Measurements from ENCODE around the gene GALNS.

GALNS gene

DNA sequence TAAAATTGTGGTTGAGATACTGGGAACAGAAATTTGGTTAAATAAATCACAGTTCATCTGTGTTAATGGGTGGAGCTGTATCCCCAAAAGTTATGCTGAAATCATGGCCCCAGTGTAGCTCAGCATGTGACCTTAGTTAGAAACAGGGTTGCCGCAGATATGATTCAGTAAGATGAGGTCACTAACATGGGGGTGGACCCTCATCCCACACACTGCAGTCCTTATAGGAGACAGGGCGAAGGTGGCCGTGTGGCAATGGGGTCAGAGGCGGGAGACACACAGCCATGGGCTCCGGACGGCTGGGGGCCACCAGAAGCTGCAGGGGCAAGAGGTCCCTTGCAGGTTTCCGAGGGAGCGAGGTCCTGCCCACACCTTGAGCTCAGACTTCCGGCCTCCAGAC lies 10.7 kb downstream of the GALNS start:
- Histone ChIP-seq H3K14ac (ENCODE audit: low read length in 2 of 2) (no peak overlapping the region), H2BK5ac (ENCODE audit: low read depth, low read length, poor library complexity, severe bottlenecking) (no peak overlapping the region), H2AK5ac (ENCODE audit: low read length, severe bottlenecking) (no peak overlapping the region), H3K9me3 (ENCODE audit: control insufficient read depth, low read length) (no peaks in the 10 kb centered on the region), H3K18ac (ENCODE audit: low read depth in 1 of 2, low read length in 2 of 2) (no peak overlapping the region), H3K4ac (ENCODE audit: low read depth in 1 of 2, low read length in 2 of 2) (no peak overlapping the region), H2AFZ (ENCODE audit: low read depth, low read length) (no peak overlapping the region), H4K91ac (ENCODE audit: low read length) (no peak overlapping the region), H3K9ac (ENCODE audit: low read length) (peak overlapping the region; percentile 43), H4K8ac (ENCODE audit: low read length) (no peak overlapping the region), H3K4me2 (ENCODE audit: low read length, poor library complexity, severe bottlenecking) (no peak overlapping the region), H2BK15ac (ENCODE audit: low read depth, poor library complexity, severe bottlenecking) (no peak overlapping the region), H3K23ac (ENCODE audit: low read length in 2 of 2) (no peak overlapping the region), H2BK120ac (ENCODE audit: low read depth, low read length) (no peak overlapping the region), H3K36me3 (ENCODE audit: control insufficient read depth in 1 of 2, insufficient read depth in 2 of 2, low read depth in 1 of 2, low read length in 2 of 2) (peaks cover 23 to 62% of the 10 kb centered on the region in 2 experiments), H3K79me1 (replicated peaks; ENCODE audit: low read length, poor library complexity, severe bottlenecking) (peaks cover 34% of the 10 kb centered on the region), H3K4me3 (ENCODE audit: insufficient read depth in 1 of 2, low read depth in 1 of 2, low read length in 2 of 2) (no peak overlapping the region), H3K4me1 (ENCODE audit: control insufficient read depth, insufficient read depth, low read depth, low read length) (no peaks in the 10 kb centered on the region), H3K27ac (ENCODE audit: low read length, poor library complexity, severe bottlenecking) (no peak overlapping the region), H3K27me3 (ENCODE audit: control insufficient read depth in 1 of 2, insufficient read depth in 1 of 2, low read length in 2 of 2) (no peaks in the 10 kb centered on the region), H2BK12ac (ENCODE audit: low read length in 2 of 2) (no peak overlapping the region)
- WGBS, result 96% methylated on average over 9 of the region's 9 CpGs
- DNase-seq, result no peak

DNA sequence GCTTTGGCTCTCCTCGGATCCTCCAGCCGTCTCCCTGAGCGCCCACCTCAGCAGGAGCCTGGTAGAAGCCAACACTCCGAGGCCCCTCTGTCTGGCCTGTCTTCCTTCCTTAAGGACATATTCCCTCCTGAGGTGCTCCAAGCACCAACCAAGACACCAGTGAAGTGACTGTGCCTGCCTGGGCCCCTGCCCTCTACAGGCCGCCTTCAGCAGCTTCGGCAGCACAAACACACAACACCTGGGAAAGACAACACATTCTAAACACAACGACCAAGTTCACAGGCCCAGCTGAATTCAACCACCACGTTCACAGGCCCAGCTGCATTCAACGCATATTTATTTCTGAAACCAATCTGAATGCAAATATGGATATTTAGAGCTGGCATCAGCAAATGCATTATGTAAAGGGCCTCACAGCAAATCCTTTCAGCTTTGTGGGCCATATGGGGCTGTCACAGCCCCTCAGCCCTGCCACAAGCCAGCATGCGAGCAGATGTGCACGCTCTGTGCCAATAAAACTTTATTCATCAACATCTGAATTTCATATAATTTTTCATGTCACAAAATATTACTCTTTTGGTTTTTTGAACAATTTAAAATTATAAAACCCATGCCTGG lies 12.2 kb downstream of the GALNS start:
- Histone ChIP-seq H2BK12ac (ENCODE audit: low read length in 2 of 2) (no peak overlapping the region), H3K4me3 (ENCODE audit: insufficient read depth in 1 of 2, low read depth in 1 of 2, low read length in 2 of 2) (no peak overlapping the region), H4K8ac (ENCODE audit: low read length) (no peak overlapping the region), H2AK5ac (ENCODE audit: low read length, severe bottlenecking) (no peak overlapping the region), H2BK15ac (ENCODE audit: low read depth, poor library complexity, severe bottlenecking) (peak overlapping the region; percentile 26), H4K91ac (ENCODE audit: low read length) (no peak overlapping the region), H2BK120ac (ENCODE audit: low read depth, low read length) (no peak overlapping the region), H3K4me2 (ENCODE audit: low read length, poor library complexity, severe bottlenecking) (no peak overlapping the region), H3K4ac (ENCODE audit: low read depth in 1 of 2, low read length in 2 of 2) (no peak overlapping the region), H2BK5ac (ENCODE audit: low read depth, low read length, poor library complexity, severe bottlenecking) (no peak overlapping the region), H3K14ac (ENCODE audit: low read length in 2 of 2) (no peak overlapping the region), H3K18ac (ENCODE audit: low read depth in 1 of 2, low read length in 2 of 2) (no peak overlapping the region), H3K36me3 (ENCODE audit: control insufficient read depth in 1 of 2, insufficient read depth in 2 of 2, low read depth in 1 of 2, low read length in 2 of 2) (peaks cover 26 to 62% of the 10 kb centered on the region in 2 experiments), H3K9me3 (ENCODE audit: control insufficient read depth, low read length) (no peaks in the 10 kb centered on the region), H3K23ac (ENCODE audit: low read length in 2 of 2) (no peak overlapping the region), H3K9ac (ENCODE audit: low read length) (no peak overlapping the region), H3K4me1 (ENCODE audit: control insufficient read depth, insufficient read depth, low read depth, low read length) (no peaks in the 10 kb centered on the region), H2AFZ (ENCODE audit: low read depth, low read length) (no peak overlapping the region), H3K27ac (ENCODE audit: low read length, poor library complexity, severe bottlenecking) (no peak overlapping the region), H3K79me1 (replicated peaks; ENCODE audit: low read length, poor library complexity, severe bottlenecking) (peaks cover 24% of the 10 kb centered on the region), H3K27me3 (ENCODE audit: control insufficient read depth in 1 of 2, insufficient read depth in 1 of 2, low read length in 2 of 2) (no peaks in the 10 kb centered on the region)
- no peak for DNase-seq
- WGBS, result 87% methylated on average over 11 of the region's 11 CpGs

DNA sequence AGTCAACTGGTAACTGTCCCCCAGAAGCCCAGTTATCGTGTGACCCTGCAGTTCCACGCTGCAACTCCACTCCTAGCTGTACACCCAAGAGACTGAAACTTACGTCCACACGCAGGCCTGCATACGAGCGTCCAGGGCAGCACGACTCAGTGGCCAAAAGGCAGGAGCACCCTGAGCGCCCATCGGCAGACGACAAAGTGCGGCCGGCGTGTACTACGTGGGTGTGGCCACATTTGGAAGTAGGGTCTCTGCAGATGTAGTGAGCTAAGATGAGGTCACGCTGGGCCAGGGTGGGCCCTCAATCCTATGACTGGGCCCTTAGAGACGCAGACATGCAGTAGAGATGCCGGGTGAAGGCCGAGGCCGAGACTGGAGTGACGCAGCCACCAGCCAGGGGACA lies 13.5 kb downstream of the GALNS start:
- peaks cover 21% of the 10 kb centered on the region for H3K79me1 ChIP-seq (replicated peaks; ENCODE audit: low read length, poor library complexity, severe bottlenecking)
- no peak overlapping the region for H3K14ac ChIP-seq (ENCODE audit: low read length in 2 of 2)
- H3K27me3 ChIP-seq (ENCODE audit: control insufficient read depth in 1 of 2, insufficient read depth in 1 of 2, low read length in 2 of 2), result no peaks in the 10 kb centered on the region
- H2BK5ac ChIP-seq (ENCODE audit: low read depth, low read length, poor library complexity, severe bottlenecking), result no peak overlapping the region
- no peak for DNase-seq
- H4K8ac ChIP-seq (ENCODE audit: low read length), result no peak overlapping the region
- H3K36me3 ChIP-seq (ENCODE audit: control insufficient read depth in 1 of 2, insufficient read depth in 2 of 2, low read depth in 1 of 2, low read length in 2 of 2), result peaks cover 39 to 69% of the 10 kb centered on the region in 2 experiments
- 94% methylated on average over 20 of the region's 20 CpGs for WGBS
- H2BK120ac ChIP-seq (ENCODE audit: low read depth, low read length), result no peak overlapping the region
- H3K4ac ChIP-seq (ENCODE audit: low read depth in 1 of 2, low read length in 2 of 2), result no peak overlapping the region
- H3K4me2 ChIP-seq (ENCODE audit: low read length, poor library complexity, severe bottlenecking), result no peak overlapping the region
- H3K4me3 ChIP-seq (ENCODE audit: insufficient read depth in 1 of 2, low read depth in 1 of 2, low read length in 2 of 2), result no peak overlapping the region
- H3K18ac ChIP-seq (ENCODE audit: low read depth in 1 of 2, low read length in 2 of 2), result no peak overlapping the region
- no peaks in the 10 kb centered on the region for H3K4me1 ChIP-seq (ENCODE audit: control insufficient read depth, insufficient read depth, low read depth, low read length)
- H2AK5ac ChIP-seq (ENCODE audit: low read length, severe bottlenecking), result no peak overlapping the region
- no peak overlapping the region for H3K9ac ChIP-seq (ENCODE audit: low read length)
- no peak overlapping the region for H3K23ac ChIP-seq (ENCODE audit: low read length in 2 of 2)
- no peak overlapping the region for H2BK12ac ChIP-seq (ENCODE audit: low read length in 2 of 2)
- no peak overlapping the region for H2BK15ac ChIP-seq (ENCODE audit: low read depth, poor library complexity, severe bottlenecking)
- H3K9me3 ChIP-seq (ENCODE audit: control insufficient read depth, low read length), result no peaks in the 10 kb centered on the region
- H3K27ac ChIP-seq (ENCODE audit: low read length, poor library complexity, severe bottlenecking), result no peak overlapping the region
- no peak overlapping the region for H4K91ac ChIP-seq (ENCODE audit: low read length)
- no peak overlapping the region for H2AFZ ChIP-seq (ENCODE audit: low read depth, low read length)

DNA sequence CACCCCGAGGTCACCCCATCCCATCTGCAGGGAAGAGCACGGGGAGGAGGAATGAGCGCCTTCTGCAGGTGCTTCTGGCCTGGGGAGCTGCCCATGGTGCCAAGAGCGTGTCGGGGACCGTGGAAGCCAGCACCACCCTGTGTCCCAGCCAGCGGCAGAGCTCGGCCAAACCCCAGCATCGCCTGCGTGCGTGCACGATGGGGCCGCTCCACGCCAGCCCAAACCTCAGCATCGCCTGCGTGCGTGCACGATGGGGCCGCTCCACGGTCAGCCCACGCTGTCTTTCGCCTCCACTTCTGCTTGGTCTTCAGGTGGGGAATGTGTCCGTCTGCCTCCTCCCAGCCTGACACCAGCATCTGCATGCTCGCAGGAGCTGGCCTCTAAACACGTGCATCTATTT lies 13.9 kb downstream of the GALNS start:
- Histone ChIP-seq H2BK12ac (ENCODE audit: low read length in 2 of 2) (no peak overlapping the region), H4K8ac (ENCODE audit: low read length) (no peak overlapping the region), H3K23ac (ENCODE audit: low read length in 2 of 2) (no peak overlapping the region), H4K91ac (ENCODE audit: low read length) (no peak overlapping the region), H3K4me3 (ENCODE audit: insufficient read depth in 1 of 2, low read depth in 1 of 2, low read length in 2 of 2) (no peak overlapping the region), H2BK120ac (ENCODE audit: low read depth, low read length) (no peak overlapping the region), H3K14ac (ENCODE audit: low read length in 2 of 2) (no peak overlapping the region), H3K27ac (ENCODE audit: low read length, poor library complexity, severe bottlenecking) (no peak overlapping the region), H3K9me3 (ENCODE audit: control insufficient read depth, low read length) (no peaks in the 10 kb centered on the region), H2BK5ac (ENCODE audit: low read depth, low read length, poor library complexity, severe bottlenecking) (no peak overlapping the region), H3K36me3 (ENCODE audit: control insufficient read depth in 1 of 2, insufficient read depth in 2 of 2, low read depth in 1 of 2, low read length in 2 of 2) (peaks cover 41 to 71% of the 10 kb centered on the region in 2 experiments), H3K9ac (ENCODE audit: low read length) (no peak overlapping the region), H2AFZ (ENCODE audit: low read depth, low read length) (no peak overlapping the region), H2BK15ac (ENCODE audit: low read depth, poor library complexity, severe bottlenecking) (no peak overlapping the region), H3K27me3 (ENCODE audit: control insufficient read depth in 1 of 2, insufficient read depth in 1 of 2, low read length in 2 of 2) (no peaks in the 10 kb centered on the region), H3K4ac (ENCODE audit: low read depth in 1 of 2, low read length in 2 of 2) (no peak overlapping the region), H3K4me1 (ENCODE audit: control insufficient read depth, insufficient read depth, low read depth, low read length) (no peaks in the 10 kb centered on the region), H2AK5ac (ENCODE audit: low read length, severe bottlenecking) (no peak overlapping the region), H3K18ac (ENCODE audit: low read depth in 1 of 2, low read length in 2 of 2) (no peak overlapping the region), H3K79me1 (replicated peaks; ENCODE audit: low read length, poor library complexity, severe bottlenecking) (peaks cover 17% of the 10 kb centered on the region), H3K4me2 (ENCODE audit: low read length, poor library complexity, severe bottlenecking) (no peak overlapping the region)
- no peak for DNase-seq
- WGBS, result 94% methylated on average over 25 of the region's 25 CpGs
